K562 (cell line): ENCODE data around the gene ALDH16A1. TPM values are rescaled to one million over a fixed set of nuclear protein-coding genes. Genes with fewer than 3 reads are reported as not detected.
A peak's percentile ranks its signal among the peaks of the same experiment; 100 is the strongest.

Source experiments
- CBFB ChIP-seq: sonication (generic); formaldehyde crosslinking; IDR thresholded peaks from 2 replicates; pipeline ENCODE4 v1.4.0; 2020; ENCODE audit warnings: mild to moderate bottlenecking, missing genetic modification reagents
- MAX ChIP-seq: sonication (generic); formaldehyde crosslinking; IDR thresholded peaks from 2 replicates; pipeline ENCODE4 v1.9.0; 2022; ENCODE audit warnings: mild to moderate bottlenecking, missing genetic modification reagents
- NFE2 ChIP-seq: IDR thresholded peaks from 2 replicates; pipeline ENCODE4 v1.6.1; 2014; ENCODE audit warnings: antibody characterized with exemption, low read depth
- SAFB ChIP-seq: fragments of 200-400 bp; formaldehyde crosslinking; IDR thresholded peaks from 2 replicates; pipeline ENCODE4 v1.6.1; 2017; ENCODE audit warnings: low read depth, low read length, borderline replicate concordance
- SOX6 ChIP-seq: fragments of 450-650 bp; IDR thresholded peaks from 2 replicates; pipeline ENCODE4 v1.6.1; 2014; ENCODE audit warnings: mild to moderate bottlenecking
- SREBF2 ChIP-seq: sonication (generic); formaldehyde crosslinking; IDR thresholded peaks from 2 replicates; pipeline ENCODE4 v1.4.0; 2020; ENCODE audit warnings: mild to moderate bottlenecking, missing genetic modification reagents
- ZBTB43 ChIP-seq: sonication (generic); formaldehyde crosslinking; IDR thresholded peaks from 2 replicates; pipeline ENCODE4 v1.8.0; 2023; ENCODE audit warnings: mild to moderate bottlenecking, missing genetic modification reagents
- ZNF407 ChIP-seq: fragments of 450-650 bp; IDR thresholded peaks from 2 replicates; pipeline ENCODE4 v1.6.1; 2016; ENCODE audit warnings: low read depth
- polyA plus RNA-seq, 8 experiments: library from polyadenylated mRNA; depleted of rRNA in 4 of 8; stranded (reverse) in 5 of 8; unstranded in 3 of 8; fragments of >200 nt; fragmentation: Nextera tagmentation in 2 of 8; fragmentation: Illumina TruSeq in 1 of 8; extraction: Ambion mirVana in 2 of 8; extraction: Trizol in 1 of 8; gene quantifications; 2 replicates each; pipeline versions ENCODE4 v1.2.1 to v1.2.3, GENCODE V29; 2011 to 2014; ENCODE audit warnings: inconsistent platforms in 1 of 8, missing spikeins in 1 of 8
- total RNA-seq, 7 experiments: library from RNA; depleted of rRNA in 6 of 7; stranded (reverse); fragments of >200 nt in 6 of 7; fragmentation: Illumina TruSeq in 2 of 7; extraction: Trizol in 2 of 7; gene quantifications; 2 replicates each; pipeline versions ENCODE4 v1.2.1 to v1.2.3, GENCODE V29; 2011 to 2021; ENCODE audit warnings: low replicate concordance in 1 of 7
- TF ChIP-seq, protein P1 (sequence below): fragments of 250-450 bp; sonication (Bioruptor Pico); IDR thresholded peaks from 2 replicates; pipeline ENCODE4 v1.5.0; 2021
- TF ChIP-seq, protein P2 (sequence below), 3 experiments: IDR thresholded peaks in 2 of 3; conservative IDR thresholded peaks in 1 of 3; 2 replicates each; pipeline ENCODE4 v1.5.1; 2011 to 2012; ENCODE audit warnings: low read length in 3 of 3, mild to moderate bottlenecking in 3 of 3, control low read depth in 2 of 3, improper control_type of control experiment in 1 of 3, inconsistent platforms in 1 of 3, low read depth in 1 of 3, mixed read lengths in 1 of 3, moderate library complexity in 1 of 3; ENCODE audit not compliant: insufficient read depth in 2 of 3

The ALDH16A1 gene
- total and polyA plus RNA-seq, 9 of the 15 experiments (the other 6 are each of a cell fraction or from before 2014, with no cell fraction given), result 2.2 to 52.2 (median 7.6) TPM

- TF ChIP-seq ZNF407, result no peak
- TF ChIP-seq CBFB (CRISPR knock-in tag), result no peak
- no peak for TF ChIP-seq SREBF2
- peak; percentile 83 for TF ChIP-seq SOX6
- peak; percentile 48; the same call in 1 of the 2 replicates for TF ChIP-seq MAX (CRISPR knock-in tag)
- TF ChIP-seq NFE2, result no peak
- TF ChIP-seq, protein P1, sequence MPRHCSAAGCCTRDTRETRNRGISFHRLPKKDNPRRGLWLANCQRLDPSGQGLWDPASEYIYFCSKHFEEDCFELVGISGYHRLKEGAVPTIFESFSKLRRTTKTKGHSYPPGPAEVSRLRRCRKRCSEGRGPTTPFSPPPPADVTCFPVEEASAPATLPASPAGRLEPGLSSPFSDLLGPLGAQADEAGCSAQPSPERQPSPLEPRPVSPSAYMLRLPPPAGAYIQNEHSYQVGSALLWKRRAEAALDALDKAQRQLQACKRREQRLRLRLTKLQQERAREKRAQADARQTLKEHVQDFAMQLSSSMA (CRISPR knock-in tag), result no peak
- TF ChIP-seq, protein P2, sequence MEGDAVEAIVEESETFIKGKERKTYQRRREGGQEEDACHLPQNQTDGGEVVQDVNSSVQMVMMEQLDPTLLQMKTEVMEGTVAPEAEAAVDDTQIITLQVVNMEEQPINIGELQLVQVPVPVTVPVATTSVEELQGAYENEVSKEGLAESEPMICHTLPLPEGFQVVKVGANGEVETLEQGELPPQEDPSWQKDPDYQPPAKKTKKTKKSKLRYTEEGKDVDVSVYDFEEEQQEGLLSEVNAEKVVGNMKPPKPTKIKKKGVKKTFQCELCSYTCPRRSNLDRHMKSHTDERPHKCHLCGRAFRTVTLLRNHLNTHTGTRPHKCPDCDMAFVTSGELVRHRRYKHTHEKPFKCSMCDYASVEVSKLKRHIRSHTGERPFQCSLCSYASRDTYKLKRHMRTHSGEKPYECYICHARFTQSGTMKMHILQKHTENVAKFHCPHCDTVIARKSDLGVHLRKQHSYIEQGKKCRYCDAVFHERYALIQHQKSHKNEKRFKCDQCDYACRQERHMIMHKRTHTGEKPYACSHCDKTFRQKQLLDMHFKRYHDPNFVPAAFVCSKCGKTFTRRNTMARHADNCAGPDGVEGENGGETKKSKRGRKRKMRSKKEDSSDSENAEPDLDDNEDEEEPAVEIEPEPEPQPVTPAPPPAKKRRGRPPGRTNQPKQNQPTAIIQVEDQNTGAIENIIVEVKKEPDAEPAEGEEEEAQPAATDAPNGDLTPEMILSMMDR (IDR thresholded peaks at IDR 0.05 in 2 of 3, conservative IDR thresholded peaks at IDR 0.05 in 1 of 3; ENCODE audit: insufficient read depth in 2 of 3, low read depth in 1 of 3, low read length in 3 of 3), result peak; percentile 70 to 73 (median 71)
- no peak for TF ChIP-seq SAFB
- TF ChIP-seq ZBTB43 (CRISPR knock-in tag), result no peak
Measured at GRCh38 chr19:49502866-49503581, 50.0 kb downstream of the ALDH16A1 start (continued).
